GM18867 (cell line): ENCODE data around the gene ZNF766.
A peak's percentile ranks its signal among the peaks of the same experiment; 100 is the strongest.
"Not testable (repeated sequence)": the region's sequence is repeated elsewhere in the genome, so short reads cannot be mapped to it uniquely, and the experiment has no call there.

Source experiments
- ATAC-seq: cut with Tn5 transposase; IDR thresholded peaks from one replicate; pipeline ENCODE4 v1.9.1; 2021; ENCODE audit warnings: mild to moderate bottlenecking, moderate library complexity; ENCODE audit not compliant: unreplicated experiment

ZNF766 gene

DNA sequence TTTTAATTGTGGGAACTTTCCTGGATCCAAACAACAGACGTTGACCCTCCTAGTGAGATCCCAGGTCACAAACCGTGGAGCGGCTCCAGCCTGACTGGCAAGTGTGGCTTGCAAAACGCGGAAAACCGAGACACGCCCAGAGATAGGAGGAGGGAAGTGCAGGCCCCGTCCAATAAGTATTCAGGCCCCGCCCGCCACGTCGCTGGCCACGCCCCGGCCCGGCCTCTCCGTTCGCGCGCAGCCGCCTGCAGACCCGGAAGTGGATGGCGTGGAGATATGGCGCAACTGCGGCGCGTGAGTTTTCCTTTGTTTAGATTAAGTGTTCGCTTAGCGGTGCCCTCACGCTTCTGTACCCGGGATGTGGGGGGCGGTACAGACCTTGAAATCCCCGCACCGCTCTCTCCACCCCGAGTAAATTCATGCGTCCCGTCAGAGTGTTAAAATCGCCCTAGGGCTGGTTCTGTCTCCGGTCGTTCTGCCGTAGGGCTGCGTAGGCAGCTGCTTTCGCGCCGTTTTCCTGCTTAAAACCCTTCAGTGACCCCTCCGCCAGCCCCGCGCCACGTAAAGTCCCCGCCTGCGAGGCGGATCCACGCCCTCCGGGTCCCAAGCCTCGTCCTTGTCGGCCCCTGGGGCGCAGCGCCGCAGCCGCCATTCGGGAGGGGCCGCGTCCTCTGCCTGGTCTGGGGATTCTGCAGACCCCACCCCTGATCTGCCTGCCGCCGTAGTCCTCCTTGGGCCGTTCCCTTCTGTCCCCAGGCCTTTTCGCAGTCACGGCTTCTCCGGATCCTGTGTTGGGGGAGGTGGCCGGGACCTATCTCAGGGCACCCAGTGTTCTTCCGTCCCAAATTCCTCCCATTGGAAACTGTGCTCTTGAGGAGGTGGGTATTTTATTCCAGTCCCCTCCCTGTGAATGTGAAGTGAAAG is at the start of gene ZNF766:
TSS of gene ZNF766 (plus strand) at position 250 of the 924 bp plus-strand sequence. CDS start at position 277, 27 bp downstream.
- ATAC-seq, result peak; percentile 98

DNA sequence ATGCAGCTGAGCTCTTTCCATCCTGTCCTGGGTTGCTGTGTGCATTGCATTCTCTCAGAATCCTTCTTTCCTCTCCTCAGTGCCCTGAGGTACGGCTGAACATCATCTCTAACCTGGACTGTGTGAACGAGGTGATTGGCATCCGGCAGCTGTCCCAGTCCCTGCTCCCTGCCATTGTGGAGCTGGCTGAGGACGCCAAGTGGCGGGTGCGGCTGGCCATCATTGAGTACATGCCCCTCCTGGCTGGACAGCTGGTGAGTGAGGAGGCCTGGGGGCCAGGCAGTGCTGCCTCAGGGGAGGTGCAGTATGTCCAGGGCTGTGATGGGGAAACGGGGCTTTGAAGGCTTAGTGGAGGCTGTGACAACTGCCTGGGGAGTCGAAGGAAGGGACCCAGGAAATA is 49.8 kb upstream of the ZNF766 start:
- no peak for ATAC-seq

- no peak for ATAC-seq
Measured at GRCh38 chr19:52221031-52221430, 48.4 kb upstream of the ZNF766 start.

- ATAC-seq, result no peak
Measured at GRCh38 chr19:52221831-52222375, 47.5 kb upstream of the ZNF766 start.

GRCh38 chr19:52224211-52224610 is 45.2 kb upstream of the ZNF766 start:
- ATAC-seq, result no peak

GRCh38 chr19:52226652-52227051 is 42.7 kb upstream of the ZNF766 start:
- ATAC-seq, result no peak

DNA sequence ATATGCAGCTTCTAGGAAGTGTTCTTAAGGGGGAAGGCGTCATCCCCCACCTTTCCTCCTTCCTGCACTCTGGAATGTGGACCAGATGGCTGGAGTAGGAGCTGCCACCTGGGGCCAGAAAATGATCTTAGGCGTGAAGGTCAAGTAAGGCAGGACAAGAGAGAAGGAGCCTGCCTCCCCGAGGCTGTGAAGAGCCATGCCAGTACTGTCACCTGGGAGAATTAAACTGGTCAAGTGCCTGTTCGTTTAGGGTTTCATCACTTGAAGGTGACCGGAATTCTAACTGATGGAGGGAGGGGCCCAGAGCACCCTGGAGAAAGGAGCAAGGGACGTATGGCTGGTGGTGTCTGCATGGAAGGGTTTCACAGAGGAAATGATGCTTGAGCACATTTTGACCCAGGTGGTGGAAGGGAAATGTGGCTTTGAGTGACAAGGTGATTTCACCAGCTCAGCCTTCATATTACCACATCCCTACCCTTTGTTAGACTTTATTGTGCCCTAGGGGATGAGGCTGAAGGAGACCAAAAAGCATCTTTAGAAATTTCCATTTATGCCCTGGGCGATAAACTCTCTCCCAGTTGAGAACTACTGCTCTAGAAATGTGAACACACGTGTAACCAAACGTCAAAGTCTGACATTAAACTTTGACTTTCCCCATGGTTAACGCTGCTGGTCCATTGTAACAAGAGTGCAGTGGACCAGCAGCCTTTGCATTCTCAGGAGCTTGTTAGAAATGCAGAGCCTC is 42.0 kb upstream of the ZNF766 start:
- ATAC-seq, result no peak

DNA sequence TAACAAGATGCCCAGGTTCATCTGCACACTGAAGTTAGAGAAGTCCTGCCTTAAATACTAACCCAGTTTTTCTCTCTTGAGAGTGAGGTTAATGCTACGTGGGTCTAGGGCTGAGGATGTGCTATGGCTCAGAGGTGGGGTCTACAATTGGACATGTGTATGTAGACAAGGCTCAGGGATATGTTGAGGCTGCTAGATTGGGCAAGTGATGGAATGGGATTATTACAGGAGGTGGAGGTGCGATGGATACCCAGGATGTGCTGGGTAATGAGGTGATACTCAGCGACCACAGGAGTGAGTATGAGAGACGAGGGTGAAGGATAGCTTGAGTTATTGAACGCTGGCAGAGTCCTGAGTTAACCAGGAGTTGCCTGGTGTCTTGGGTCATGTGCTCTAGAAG is 41.4 kb upstream of the ZNF766 start:
- ATAC-seq, result no peak

DNA sequence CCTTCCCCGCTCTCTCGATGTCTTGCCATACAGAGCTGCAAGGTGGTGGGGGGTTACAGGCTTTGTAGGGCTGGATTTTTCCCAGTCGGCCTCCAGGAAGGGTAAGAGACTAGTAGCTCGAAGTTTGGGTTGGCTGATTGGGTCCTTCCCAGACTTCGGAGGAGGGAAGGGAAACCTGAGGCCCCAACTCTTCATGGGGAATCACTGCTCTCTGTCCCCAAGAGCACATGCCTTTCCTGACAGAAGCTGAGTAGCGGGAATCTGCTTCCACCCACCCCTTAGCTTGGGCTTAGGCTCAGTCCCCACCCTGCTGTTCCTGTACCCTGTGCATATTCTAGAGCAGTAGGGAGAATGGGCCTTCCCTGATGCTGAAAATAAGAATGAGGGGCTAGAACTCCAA is 39.9 kb upstream of the ZNF766 start:
- no peak for ATAC-seq

GRCh38 chr19:52230685-52231084 is 38.7 kb upstream of the ZNF766 start:
- ATAC-seq, result no peak

- ATAC-seq, result no peak
Measured at GRCh38 chr19:52231154-52231910, 38.1 kb upstream of the ZNF766 start.

DNA sequence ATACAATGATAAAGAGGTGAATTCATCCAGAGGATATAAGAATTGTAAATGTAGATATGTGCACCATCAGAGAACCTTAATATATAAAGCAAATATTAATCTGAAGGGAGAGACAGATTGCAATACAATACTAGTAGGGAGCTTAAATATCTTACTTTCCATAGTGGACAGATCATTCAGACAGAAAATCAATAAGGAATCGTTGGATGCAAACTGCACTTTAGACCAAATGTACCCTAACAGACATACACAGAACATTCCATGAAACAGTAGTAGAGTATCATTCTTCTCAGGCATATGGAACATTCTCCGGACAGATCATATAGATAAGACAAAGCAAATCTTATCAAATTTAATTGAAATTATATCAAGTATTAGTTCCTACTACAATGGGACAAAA is 35.0 kb upstream of the ZNF766 start:
- ATAC-seq, result no peak

- ATAC-seq, result no peak
Measured at GRCh38 chr19:52237197-52237596, 32.2 kb upstream of the ZNF766 start.

DNA sequence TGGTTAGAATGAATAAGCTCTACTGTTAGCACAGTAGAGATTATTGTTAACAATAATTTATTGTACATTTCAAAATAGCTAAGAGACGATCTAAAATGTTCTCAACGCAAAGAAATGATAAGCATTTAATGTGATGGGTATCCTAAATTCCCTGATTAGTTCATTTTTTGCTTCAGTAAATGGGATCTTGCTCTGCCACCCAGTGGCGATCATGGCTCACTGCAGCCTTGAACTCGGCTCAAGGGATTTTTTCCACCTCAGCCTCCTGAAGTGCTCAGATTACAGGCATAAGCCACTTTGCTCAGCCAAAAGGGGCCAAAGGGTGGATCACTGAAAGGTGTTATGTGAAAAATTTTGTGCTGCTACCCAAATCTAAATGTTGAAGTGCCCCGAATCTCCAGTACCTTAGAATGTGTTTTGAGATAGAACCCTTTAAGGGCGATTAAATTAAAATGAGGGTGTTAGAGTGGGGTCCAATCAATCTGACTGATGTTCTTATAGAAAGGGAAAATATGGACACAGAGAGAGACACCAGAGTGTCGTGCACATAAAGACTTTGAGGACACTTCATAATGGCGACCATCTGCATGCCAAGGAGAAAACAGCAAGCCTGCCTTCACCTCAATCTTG is 31.5 kb upstream of the ZNF766 start:
- ATAC-seq, result no peak

GRCh38 chr19:52244021-52244420 is 25.4 kb upstream of the ZNF766 start:
- ATAC-seq, result no peak

GRCh38 chr19:52248241-52248640 is 21.1 kb upstream of the ZNF766 start:
- ATAC-seq, result no peak

GRCh38 chr19:52258426-52258825 is 11.0 kb upstream of the ZNF766 start:
- ATAC-seq, result no peak

DNA sequence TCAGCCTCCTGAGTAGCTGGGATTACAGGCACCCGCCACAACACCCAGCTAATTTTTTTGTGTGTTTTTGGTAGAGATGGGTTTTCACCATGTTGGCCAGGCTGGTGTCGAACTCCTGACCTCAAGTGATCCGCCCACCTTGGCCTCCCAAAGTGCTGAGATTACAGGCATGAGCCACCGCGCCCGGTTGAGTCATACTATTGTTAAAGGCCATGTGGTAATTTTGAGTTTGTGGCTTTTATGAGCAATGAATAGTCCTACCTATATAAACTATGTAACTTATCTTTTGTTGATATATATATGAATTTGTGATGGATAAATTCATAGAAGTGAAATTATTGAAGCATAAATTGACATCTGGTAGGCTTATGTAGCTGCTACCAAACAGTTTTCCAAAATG is 3.8 kb upstream of the ZNF766 start:
- not testable (repeated sequence) for ATAC-seq

- no peak for ATAC-seq
Measured at GRCh38 chr19:52270266-52270885, 989 bp downstream of the ZNF766 start.

- ATAC-seq, result no peak
Measured at GRCh38 chr19:52273301-52273700, 3.9 kb downstream of the ZNF766 start.
